Prostate gland (tissue), 2 donors: ENCODE measurements around the gene ILK. TPM values are rescaled to one million over a fixed set of nuclear protein-coding genes. Genes with fewer than 3 reads are reported as not detected.

Experiments
- DNase-seq: peaks from one replicate; pipeline ENCODE4 v3.0.0-alpha.2; 2019; ENCODE audit warnings: low spot score
- H3K27ac ChIP-seq, 2 donors: fragments of 200-600 bp; sonication (generic); 2 replicates each; pipeline ENCODE4 v1.5.1; 2017 to 2019
- H3K27me3 ChIP-seq: fragments of 200-600 bp; sonication (generic); replicated peaks from 2 replicates; pipeline ENCODE4 v1.5.1; 2019; ENCODE audit not compliant: insufficient read depth
- H3K36me3 ChIP-seq, 2 donors: fragments of 200-600 bp; sonication (generic); 1 replicate in 1 of 2; 2 replicates in 1 of 2; pipeline versions ENCODE4 v1.5.1 to v1.8.1; 2017 to 2019
- H3K4me1 ChIP-seq: fragments of 200-600 bp; sonication (generic); replicated peaks from 2 replicates; pipeline ENCODE4 v1.5.1; 2019
- H3K4me3 ChIP-seq, 2 donors: fragments of 200-600 bp; sonication (generic); 2 replicates each; pipeline ENCODE4 v1.5.1; 2017 to 2019
- H3K9me3 ChIP-seq: fragments of 200-600 bp; sonication (generic); 2 replicates; pipeline ENCODE4 v1.5.1; 2017
- CTCF ChIP-seq, 4 experiments: fragments of 200-600 bp in 2 of 4; fragments of 450-650 bp in 2 of 4; sonication (generic) in 2 of 4; IDR thresholded peaks; 1 replicate in 3 of 4; 2 replicates in 1 of 4; pipeline ENCODE4 v1.5.1; 2016 to 2019; ENCODE audit warnings: antibody characterized with exemption in 4 of 4, mild to moderate bottlenecking in 2 of 4, moderate library complexity in 2 of 4
- POLR2A ChIP-seq: fragments of 450-650 bp; IDR thresholded peaks from one replicate; pipeline ENCODE4 v1.6.1; 2016; ENCODE audit warnings: antibody characterized with exemption, mild to moderate bottlenecking
- POLR2AphosphoS5 ChIP-seq: sonication (generic); formaldehyde crosslinking; IDR thresholded peaks from one replicate; pipeline ENCODE4 v1.6.1; 2017; ENCODE audit warnings: antibody characterized with exemption
- WGBS: methylation state at CpG from one replicate; pipeline ENCODE4 v1.1.5; 2018; 5-methylcytosine and 5-hydroxymethylcytosine counted together
- intact Hi-C: fragments of 100-400 bp; cut with DNase I; formaldehyde crosslinking; loops from one replicate; pipeline ENCODE4 v1.14.2; 2022
- total RNA-seq, 2 donors: library from RNA; depleted of rRNA; stranded (reverse); fragments of >200 nt; gene quantifications; one replicate each; pipeline ENCODE4 v1.1.0, GENCODE V29; 2016

ILK gene
- total RNA-seq, 2 donors from 2014 or later: 172 to 195 TPM

- Histone ChIP-seq H3K4me1 (no peaks in the 10 kb centered on the region), H3K9me3 (no peaks in the 10 kb centered on the region), H3K27me3 (no peaks in the 10 kb centered on the region), H3K27ac (no peak overlapping the region), H3K36me3 (no peaks in the 10 kb centered on the region), H3K4me3 (no peak overlapping the region)
- DNase-seq: no peak
- TF ChIP-seq POLR2AphosphoS5 (no peak), CTCF (IDR thresholded peaks at IDR 0.05) (no peak), POLR2A (no peak)
- intact Hi-C loops: no loop called here
- 92% methylated on average over 13 of the region's 14 CpGs for WGBS
Observed at GRCh38 chr11:6557761-6558674, 45.6 kb upstream of the ILK start.

- no peak for DNase-seq
- WGBS: 97% methylated on average over 1 of the region's 1 CpG
- no peak overlapping the region for H3K4me3 ChIP-seq
- H3K9me3 ChIP-seq: no peaks in the 10 kb centered on the region
- no peak overlapping the region for H3K27ac ChIP-seq
- no peaks in the 10 kb centered on the region for H3K36me3 ChIP-seq
- intact Hi-C loops: no loop called here
- no peaks in the 10 kb centered on the region for H3K4me1 ChIP-seq
- H3K27me3 ChIP-seq: no peaks in the 10 kb centered on the region
- no peak for TF ChIP-seq POLR2A
- TF ChIP-seq CTCF (IDR thresholded peaks at IDR 0.05): no peak
- TF ChIP-seq POLR2AphosphoS5: no peak
Observed at GRCh38 chr11:6559369-6559768, 44.2 kb upstream of the ILK start.

- Histone ChIP-seq H3K27ac (no peak overlapping the region), H3K9me3 (no peaks in the 10 kb centered on the region), H3K36me3 (no peaks in the 10 kb centered on the region), H3K4me3 (no peak overlapping the region), H3K4me1 (no peaks in the 10 kb centered on the region), H3K27me3 (no peaks in the 10 kb centered on the region)
- TF ChIP-seq POLR2AphosphoS5: no peak
- intact Hi-C loops: no loop called here
- 95% methylated on average over 3 of the region's 3 CpGs for WGBS
- no peak for DNase-seq
Observed at GRCh38 chr11:6561288-6561687, 42.3 kb upstream of the ILK start.

- WGBS: 87% methylated on average over 4 of the region's 4 CpGs
- no peaks in the 10 kb centered on the region for H3K9me3 ChIP-seq
- no peaks in the 10 kb centered on the region for H3K27me3 ChIP-seq
- H3K4me1 ChIP-seq: no peaks in the 10 kb centered on the region
- intact Hi-C loops: no loop called here
- H3K27ac ChIP-seq: no peak overlapping the region
- TF ChIP-seq POLR2AphosphoS5 (no peak), POLR2A (no peak), CTCF (IDR thresholded peaks at IDR 0.05) (no peak)
- no peak for DNase-seq
- H3K36me3 ChIP-seq: no peaks in the 10 kb centered on the region
- H3K4me3 ChIP-seq: no peak overlapping the region
Observed at GRCh38 chr11:6563121-6563619, 40.4 kb upstream of the ILK start.

GRCh38 chr11:6563667-6564066, 39.9 kb upstream of the ILK start:
- Histone ChIP-seq H3K27ac (no peak overlapping the region), H3K4me1 (no peaks in the 10 kb centered on the region), H3K36me3 (no peaks in the 10 kb centered on the region), H3K9me3 (no peaks in the 10 kb centered on the region), H3K27me3 (no peaks in the 10 kb centered on the region), H3K4me3 (no peak overlapping the region)
- DNase-seq: no peak
- no peak for TF ChIP-seq POLR2AphosphoS5
- no peak for TF ChIP-seq CTCF (IDR thresholded peaks at IDR 0.05)
- TF ChIP-seq POLR2A: no peak
- intact Hi-C loops: no loop called here
- 94% methylated on average over 10 of the region's 10 CpGs for WGBS
